Kidney (tissue), 14 donors: ENCODE results near the gene KCNJ4. TPM values are rescaled to one million over a fixed set of nuclear protein-coding genes. Genes with fewer than 3 reads are reported as not detected.

Experiments
- DNase-seq, 5 donors: peaks; one replicate each; pipeline ENCODE4 v3.0.0-alpha.2; 2013 to 2020
- FAIRE-seq: peaks from 2 replicates; lab custom pipeline; 2012; peaks lifted over from hg19 to GRCh38; lab: Jason Lieb, UNC
- H3K27ac ChIP-seq, 2 donors: one replicate each; pipeline ENCODE4 v1.7.0; 2013; ENCODE audit warnings: low read depth in 2 of 2, low read length in 2 of 2, inconsistent platforms in 1 of 2
- H3K27me3 ChIP-seq: one replicate; pipeline ENCODE4 v1.7.1; 2013; ENCODE audit warnings: low read length, inconsistent platforms; ENCODE audit not compliant: control insufficient read depth, insufficient read depth
- H3K36me3 ChIP-seq, 3 donors: one replicate each; pipeline versions ENCODE4 v1.7.0 to v1.7.1; 2013; ENCODE audit warnings: low read length in 3 of 3, control low read depth in 1 of 3, inconsistent platforms in 1 of 3; ENCODE audit not compliant: insufficient read depth in 3 of 3, control insufficient read depth in 2 of 3
- H3K4me1 ChIP-seq, 3 donors: one replicate each; pipeline versions ENCODE4 v1.7.0 to v1.7.1; 2013; ENCODE audit warnings: low read length in 3 of 3, inconsistent platforms in 1 of 3, low read depth in 1 of 3; ENCODE audit not compliant: control insufficient read depth in 2 of 3, insufficient read depth in 2 of 3
- H3K4me3 ChIP-seq, 3 donors: one replicate each; pipeline versions ENCODE4 v1.7.0 to v1.8.1; 2013; ENCODE audit warnings: low read length in 3 of 3, control low read depth in 1 of 3, inconsistent platforms in 1 of 3
- H3K9ac ChIP-seq, 3 donors: one replicate each; pipeline versions ENCODE4 v1.7.0 to v1.7.1; 2013; ENCODE audit warnings: low read length in 3 of 3, control low read depth in 1 of 3, inconsistent platforms in 1 of 3
- H3K9me3 ChIP-seq, 3 donors: one replicate each; pipeline versions ENCODE4 v1.7.0 to v1.7.1; 2013; ENCODE audit warnings: low read length in 3 of 3, control low read depth in 1 of 3, inconsistent platforms in 1 of 3; ENCODE audit not compliant: control insufficient read depth in 2 of 3, insufficient read depth in 1 of 3
- CTCF ChIP-seq: IDR thresholded peaks from 3 replicates; pipeline ENCODE4 v1.5.1; 2012; ENCODE audit warnings: mild to moderate bottlenecking, moderate library complexity, borderline replicate concordance; ENCODE audit not compliant: insufficient read depth; ENCODE audit errors: extremely low read depth
- intact Hi-C: fragments of 100-400 bp; cut with DNase I; formaldehyde crosslinking; loops from one replicate; pipeline ENCODE4 v1.11.1; 2022
- polyA plus RNA-seq: library from polyadenylated mRNA; stranded (reverse); fragments of 350-450 nt; fragmentation: Illumina TruSeq; extraction: RNeasy Lipid Tissue Mini Kit (QIAGEN cat#74804); gene quantifications from one replicate; pipeline ENCODE4 v1.2.3, GENCODE V29; 2014; ENCODE audit warnings: low read depth, low replicate concordance; ENCODE audit not compliant: insufficient read depth
- total RNA-seq: library from RNA; stranded (reverse); fragmentation: NEBNext Ultra II Directional; extraction: Animal tissue kit (Norgen Biotek cat#: 25700); gene quantifications from one replicate; pipeline ENCODE4 v1.2.1, GENCODE V29; 2021
- donor health status: control.
- donor health status: control.
- donor health status: control.
- donor health status: control.
- donor health status: control.
- donor health status: DM: yes; HTN: yes; CAD: no.
- donor health status: Normal renal cell carcinoma (clear cell type).

Gene KCNJ4
- total and polyA plus RNA-seq, 2 donors from 2014 or later, result 0.13 TPM; not detected in 1

- Histone ChIP-seq H3K9ac (no peak overlapping the region), H3K27me3 (no peaks in the 10 kb centered on the region), H3K4me3 (no peak overlapping the region), H3K4me1 (peaks cover 0 to 7% (median 3%) of the 10 kb centered on the region in 3 donors), H3K36me3 (peaks cover 40 to 89% (median 65%) of the 10 kb centered on the region in 3 donors), H3K27ac (peak overlapping the region in 1 of 2 donors; percentile 8), H3K9me3 (no peaks in the 10 kb centered on the region)
- DNase-seq (no peak), FAIRE-seq (no peak)
- intact Hi-C loops, result no loop called here
- TF ChIP-seq CTCF, result no peak
These were observed 34.7 kb upstream of the KCNJ4 start for GRCh38 chr22:38489561-38490145.

- intact Hi-C loops, result no loop called here
- Histone ChIP-seq H3K4me3 (no peak overlapping the region), H3K27ac (no peak overlapping the region), H3K9ac (no peak overlapping the region), H3K27me3 (no peaks in the 10 kb centered on the region), H3K4me1 (peaks cover 0 to 7% (median 3%) of the 10 kb centered on the region in 3 donors), H3K36me3 (peaks cover 38 to 89% (median 65%) of the 10 kb centered on the region in 3 donors), H3K9me3 (no peaks in the 10 kb centered on the region)
- peak in 1 of 5 donors; percentile 60 for DNase-seq
- TF ChIP-seq CTCF, result no peak
- FAIRE-seq, result no peak
These were observed 34.1 kb upstream of the KCNJ4 start for GRCh38 chr22:38489142-38489541.

- Histone ChIP-seq H3K36me3 (peaks cover 37 to 89% (median 63%) of the 10 kb centered on the region in 3 donors), H3K4me3 (no peak overlapping the region), H3K9ac (no peak overlapping the region), H3K27me3 (no peaks in the 10 kb centered on the region), H3K27ac (no peak overlapping the region), H3K4me1 (peaks cover 0 to 7% (median 3%) of the 10 kb centered on the region in 3 donors), H3K9me3 (no peaks in the 10 kb centered on the region)
- no peak for TF ChIP-seq CTCF
- no peak for DNase-seq
- no peak for FAIRE-seq
- intact Hi-C loops, result no loop called here
These were observed 32.9 kb upstream of the KCNJ4 start for GRCh38 chr22:38487946-38488345.
